ENCODE measurements around the gene CHN2. TPM values are rescaled to one million over a fixed set of nuclear protein-coding genes. Genes with fewer than 3 reads are reported as not detected.

CHN2 gene
- polyA plus RNA-seq, 1 donor: 16.0 TPM

GRCh38 chr7:29284696-29285443 lies 90.3 kb downstream of the CHN2 start:
- no peak for DNase-seq (ENCODE audit: low read depth)

GRCh38 chr7:29285444-29285793 lies 90.8 kb downstream of the CHN2 start:
- no peak for DNase-seq (ENCODE audit: low read depth)

GRCh38 chr7:29285861-29286260 lies 91.3 kb downstream of the CHN2 start:
- DNase-seq (ENCODE audit: low read depth): no peak

DNA sequence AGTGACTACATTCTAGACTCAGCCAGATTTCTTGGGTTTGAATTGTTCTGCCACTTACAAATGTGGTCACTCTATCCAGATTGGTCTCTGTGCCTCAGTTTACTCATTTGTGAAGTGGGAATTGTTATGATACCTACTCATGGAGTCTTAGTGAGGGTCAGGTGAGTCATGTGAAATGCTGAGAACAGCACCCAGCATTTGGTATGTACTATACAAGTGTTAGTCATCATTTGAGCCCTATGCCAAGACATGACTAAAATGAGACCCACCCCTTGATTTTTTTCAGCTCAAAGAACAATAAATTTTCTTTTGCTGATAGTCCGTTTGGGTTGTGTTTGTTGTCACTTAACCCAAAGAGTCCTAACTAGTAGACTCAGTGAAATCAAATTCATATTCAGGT lies 92.8 kb downstream of the CHN2 start:
- no peak for DNase-seq (ENCODE audit: low read depth)

- no peak for DNase-seq (ENCODE audit: low read depth)
These were observed 93.9 kb downstream of the CHN2 start for GRCh38 chr7:29288181-29289091.

GRCh38 chr7:29289156-29290021 lies 94.8 kb downstream of the CHN2 start:
- DNase-seq (ENCODE audit: low read depth): no peak

DNA sequence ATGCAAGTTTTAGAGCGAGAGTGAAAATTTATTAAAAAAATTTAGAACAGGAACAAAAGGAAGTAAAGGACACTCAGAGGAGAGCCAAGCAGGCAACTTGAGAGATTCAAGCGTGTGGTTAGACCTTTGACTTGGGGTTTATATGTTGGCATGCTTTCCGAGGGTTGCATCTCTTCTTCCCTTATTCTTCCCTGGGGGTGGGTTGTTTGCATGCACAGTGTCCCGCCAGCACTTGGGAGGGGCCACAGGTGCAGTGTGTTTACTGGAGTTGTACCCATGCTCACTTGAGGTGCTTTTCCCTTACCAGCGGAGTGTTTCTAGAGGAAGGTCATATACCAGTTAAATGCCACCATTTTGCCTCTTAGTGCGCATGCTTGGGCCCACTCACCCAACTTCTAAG lies 96.3 kb downstream of the CHN2 start:
- DNase-seq (ENCODE audit: low read depth): no peak

GRCh38 chr7:29291723-29292618 lies 97.4 kb downstream of the CHN2 start:
- DNase-seq (ENCODE audit: low read depth): no peak

GRCh38 chr7:29292886-29293658 lies 98.5 kb downstream of the CHN2 start:
- no peak for DNase-seq (ENCODE audit: low read depth)

- DNase-seq (ENCODE audit: low read depth): no peak
These were observed 101.8 kb downstream of the CHN2 start for GRCh38 chr7:29296421-29296820.

- DNase-seq (ENCODE audit: low read depth): no peak
These were observed 102.8 kb downstream of the CHN2 start for GRCh38 chr7:29297194-29297890.

DNA sequence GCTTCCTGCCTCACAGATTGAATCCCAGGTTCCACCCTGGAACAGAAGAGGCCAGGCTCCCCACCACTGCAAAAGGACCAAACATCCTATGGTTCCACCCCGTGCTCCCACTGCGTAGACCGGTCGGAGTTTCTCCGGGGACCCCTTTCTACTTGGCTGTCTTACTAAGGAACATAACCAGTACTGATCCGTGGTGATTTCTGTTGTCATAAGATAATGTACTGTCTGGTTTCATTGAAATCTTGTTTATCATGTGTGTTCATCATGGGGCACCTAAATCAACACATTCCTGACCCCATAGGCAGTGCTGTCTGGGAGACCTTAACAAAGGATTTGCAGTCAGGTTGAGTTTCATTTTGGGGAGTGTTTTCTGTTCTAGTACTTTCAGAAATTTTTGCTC lies 104.5 kb downstream of the CHN2 start:
- no peak for DNase-seq (ENCODE audit: low read depth)

- no peak for DNase-seq (ENCODE audit: low read depth)
These were observed 105.5 kb downstream of the CHN2 start for GRCh38 chr7:29300026-29300480.

DNA sequence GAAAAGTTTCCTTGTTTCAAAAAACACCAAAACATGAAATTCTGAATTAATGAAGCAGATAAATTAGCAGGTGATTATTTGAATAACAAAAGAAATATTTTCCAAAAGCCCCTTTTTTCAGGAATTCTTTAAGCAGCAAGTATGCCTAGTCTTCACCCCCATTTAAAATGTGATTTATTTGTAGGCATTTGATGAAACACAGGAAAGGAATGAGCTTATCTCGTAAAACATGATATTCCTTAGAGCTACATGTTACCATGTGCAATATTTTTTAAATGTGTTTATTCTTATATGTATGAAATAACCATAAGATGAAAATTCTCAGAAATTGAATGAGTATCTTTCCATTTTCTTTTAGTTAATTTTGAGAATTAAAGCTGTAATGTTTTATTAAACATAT lies 106.1 kb downstream of the CHN2 start:
- DNase-seq (ENCODE audit: low read depth): no peak

DNA sequence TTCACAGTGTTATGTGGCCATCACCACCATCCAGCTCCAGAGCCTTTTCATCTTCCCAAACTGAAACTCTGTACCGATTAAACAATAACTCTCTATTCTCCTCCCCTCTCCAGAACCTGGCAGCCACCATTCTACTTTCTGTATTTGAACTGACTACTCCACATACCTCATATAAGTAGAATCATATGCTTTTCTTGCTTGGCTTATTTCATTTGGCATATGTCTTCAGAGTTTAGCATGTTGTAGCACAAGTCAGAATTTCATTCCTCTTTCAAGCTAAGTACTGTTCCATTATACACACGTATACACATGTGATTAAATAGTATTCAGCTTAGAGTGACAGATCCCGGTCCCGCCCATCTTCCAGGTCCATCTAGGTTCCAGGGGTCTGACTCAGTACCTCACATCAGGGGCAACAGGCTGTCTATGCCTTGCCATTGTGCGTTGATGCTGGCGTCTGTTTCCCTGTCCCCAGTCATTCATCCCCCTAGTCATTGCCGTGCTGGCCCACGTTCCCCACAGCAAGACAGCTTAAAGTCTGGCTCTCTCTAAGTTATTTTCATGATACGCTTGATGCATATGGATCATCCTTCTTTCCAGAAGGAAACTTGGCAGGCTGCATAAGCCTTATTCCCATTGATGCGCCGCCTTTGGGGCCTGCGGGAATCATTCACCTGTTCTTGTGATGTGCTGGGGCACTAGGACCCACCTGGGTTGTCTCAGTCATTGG lies 108.3 kb downstream of the CHN2 start:
- no peak for DNase-seq (ENCODE audit: low read depth)

DNA sequence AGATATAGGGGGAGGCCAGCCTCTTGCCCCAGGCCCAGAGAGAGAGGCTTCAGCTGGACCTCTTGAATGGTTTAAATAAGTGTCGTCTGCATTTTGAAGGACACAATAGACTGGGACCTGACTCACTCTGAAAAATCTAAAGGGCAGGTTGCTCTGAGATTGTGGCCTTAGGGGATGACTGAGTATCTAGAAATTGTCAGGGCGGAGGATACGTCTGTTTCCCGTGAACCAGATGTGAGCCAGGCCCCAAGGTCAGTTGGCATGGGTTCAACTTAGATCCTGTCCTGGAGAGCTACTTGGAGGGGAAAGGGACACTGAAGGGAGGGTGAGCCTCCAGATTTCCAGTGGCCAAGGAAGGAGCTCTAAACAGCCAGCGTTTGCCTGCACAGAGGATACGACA lies 110.2 kb downstream of the CHN2 start:
- DNase-seq (ENCODE audit: low read depth): no peak

GRCh38 chr7:29306319-29306991 lies 111.9 kb downstream of the CHN2 start:
- no peak for DNase-seq (ENCODE audit: low read depth)

DNA sequence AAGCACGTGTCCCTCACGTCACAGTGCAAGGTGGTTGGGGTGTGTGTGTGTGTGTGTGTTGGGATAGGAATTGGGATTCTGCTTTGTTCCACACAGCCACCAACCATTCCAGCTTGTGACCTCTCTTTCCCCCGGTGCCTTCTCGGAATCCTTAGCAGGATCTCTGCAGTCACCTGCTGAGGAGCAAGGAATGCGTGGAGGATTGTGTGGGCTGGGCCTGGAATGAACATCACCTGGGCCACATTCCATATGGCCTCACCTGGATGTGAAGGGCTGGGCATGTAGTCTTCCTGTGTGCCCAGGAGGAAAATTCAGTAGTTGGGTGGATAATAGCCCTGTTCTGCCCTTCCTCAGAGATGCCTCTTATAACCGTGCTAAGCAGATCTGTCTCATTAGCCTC lies 113.8 kb downstream of the CHN2 start:
- DNase-seq (ENCODE audit: low read depth): no peak
